HG03039 (cell line): ENCODE data around the gene MAPKAP1.
"Not testable (repeated sequence)": the region's sequence is repeated elsewhere in the genome, so short reads cannot be mapped to it uniquely, and the experiment has no call there.

Source experiments
- ATAC-seq: cut with Tn5 transposase; IDR thresholded peaks from one replicate; pipeline ENCODE4 v1.9.1; 2021; ENCODE audit warnings: mild to moderate bottlenecking, moderate library complexity; ENCODE audit not compliant: unreplicated experiment

The MAPKAP1 gene

DNA sequence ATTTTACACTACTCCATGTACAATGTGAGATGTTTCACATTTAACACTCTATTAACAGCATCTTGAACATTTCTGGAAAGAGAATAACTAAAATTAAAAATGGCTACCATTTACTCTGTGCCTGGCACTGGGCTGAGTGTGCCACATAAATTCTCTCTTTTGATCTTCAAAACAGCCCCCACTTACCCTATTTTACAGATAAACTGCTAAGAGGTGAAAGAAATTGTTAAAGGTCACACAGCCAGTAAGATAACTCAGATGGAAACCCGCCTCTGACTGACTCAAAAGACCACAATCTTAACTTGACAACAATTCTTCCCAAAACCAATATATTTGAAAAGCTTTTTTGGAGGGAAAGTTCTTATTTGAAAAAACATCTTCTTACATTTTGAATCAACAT lies 97.3 kb downstream of the MAPKAP1 start:
- ATAC-seq = no peak

DNA sequence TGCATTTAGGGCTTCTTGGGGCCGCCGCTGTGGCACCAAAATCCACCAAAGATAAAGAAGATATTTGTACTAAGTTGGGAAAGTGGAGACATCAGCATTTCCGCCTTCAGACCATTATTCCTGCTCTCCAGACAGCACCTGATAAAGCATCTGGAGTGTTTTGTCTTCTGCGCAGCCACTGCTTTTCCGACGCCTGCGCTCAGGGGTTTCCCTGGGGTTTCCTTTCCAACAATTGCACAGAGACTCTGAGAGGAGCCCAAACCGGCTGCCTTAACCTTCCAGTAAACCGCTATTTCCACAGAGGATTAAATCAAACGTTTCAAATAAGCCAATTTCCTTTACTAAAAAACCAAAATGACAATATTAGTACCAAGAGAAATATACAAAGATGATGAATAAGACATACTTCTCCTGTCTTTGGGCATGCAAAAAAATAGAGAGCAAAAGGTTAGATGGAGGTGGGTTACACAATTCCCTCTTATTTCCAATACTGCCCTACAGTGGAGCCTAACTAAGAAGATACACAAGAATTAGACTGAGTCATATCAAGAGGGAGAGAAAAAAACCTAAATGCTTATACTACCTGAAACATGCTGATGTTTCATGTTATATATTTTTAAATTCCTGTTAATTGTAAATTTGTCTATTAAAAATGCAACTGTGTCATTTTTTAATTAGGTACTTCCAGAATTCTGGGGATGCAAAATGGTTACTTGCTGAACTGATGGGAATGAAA lies 98.4 kb downstream of the MAPKAP1 start:
- ATAC-seq = no peak

DNA sequence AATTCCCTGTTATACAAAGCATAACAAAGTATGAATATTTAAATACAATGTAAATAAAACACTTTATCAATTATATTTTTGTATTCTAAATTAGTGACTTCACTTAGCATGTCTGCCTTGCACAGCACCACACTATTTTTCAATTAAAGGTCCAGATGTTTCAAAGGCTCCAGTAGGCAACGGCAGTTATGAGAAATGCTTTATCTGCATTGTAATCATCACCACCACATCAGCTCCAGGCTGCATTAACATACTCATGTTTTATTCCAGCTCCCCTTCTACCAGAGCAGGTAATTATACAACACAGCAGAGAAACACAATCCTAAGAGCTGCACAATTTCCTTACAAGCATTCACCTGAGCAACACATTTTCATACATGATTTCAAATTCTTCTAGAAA lies 102.8 kb downstream of the MAPKAP1 start:
- ATAC-seq = no peak

DNA sequence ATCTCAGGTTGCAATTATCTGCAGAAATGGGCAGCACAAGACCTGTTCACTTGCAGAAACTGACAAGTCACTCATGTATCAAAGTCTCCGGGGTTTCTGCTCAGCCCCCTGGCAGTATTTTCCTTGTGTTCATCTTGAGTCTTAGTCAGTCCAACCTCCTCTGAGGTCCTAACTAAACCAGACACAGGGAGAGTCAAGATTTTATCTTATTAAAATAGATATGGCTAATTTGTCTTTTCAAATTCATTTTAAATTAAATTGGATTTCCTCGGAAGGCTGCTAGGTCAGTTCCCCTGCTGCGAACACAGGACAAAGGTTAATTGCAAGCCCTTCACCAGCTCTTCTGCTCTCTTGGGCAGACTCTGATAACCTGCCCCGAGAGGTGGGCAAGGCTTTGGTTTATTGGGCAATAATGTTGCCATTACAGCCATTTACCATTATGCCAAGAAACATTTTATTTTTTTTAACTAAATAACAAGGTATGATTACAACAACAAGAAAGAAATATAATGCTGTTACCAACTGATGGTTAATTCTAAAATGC lies 103.5 kb downstream of the MAPKAP1 start:
- ATAC-seq = no peak

DNA sequence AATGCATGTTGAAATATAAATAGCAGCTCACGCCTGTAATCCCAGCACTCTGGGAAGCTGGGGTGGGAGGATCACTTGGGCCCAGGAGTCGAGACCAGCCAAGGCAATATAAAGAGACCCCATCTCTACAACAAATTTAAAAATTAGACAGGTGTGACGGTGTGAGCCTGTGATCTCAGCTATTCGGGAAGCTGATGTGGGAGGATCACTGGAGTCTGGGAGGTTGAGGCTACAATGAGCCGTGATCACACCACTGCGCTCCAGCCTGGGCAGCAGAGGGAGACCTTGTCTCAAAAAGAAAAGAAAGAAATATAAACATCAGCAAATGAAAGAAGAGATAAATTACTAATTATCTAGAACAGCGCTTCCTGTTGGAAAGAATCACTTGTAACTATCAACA lies 105.0 kb downstream of the MAPKAP1 start:
- no peak for ATAC-seq

DNA sequence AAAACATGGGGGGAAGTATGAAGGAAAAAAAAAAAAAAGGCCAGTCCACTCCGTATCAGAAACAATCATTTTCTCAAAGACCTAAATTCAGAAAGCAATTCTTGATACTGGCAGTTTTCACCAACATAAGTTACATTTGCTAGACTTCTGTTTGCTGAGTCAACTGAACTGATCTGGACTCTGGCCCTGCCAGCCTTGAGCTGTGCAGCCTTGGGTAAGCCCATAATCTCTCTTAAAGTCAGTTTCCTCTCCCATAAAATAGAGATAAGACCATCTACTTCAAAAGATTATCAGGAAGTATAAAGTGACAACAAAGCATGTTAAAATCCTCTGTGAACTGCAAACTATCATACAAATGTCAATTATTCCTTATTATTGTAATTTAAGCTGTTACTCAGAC lies 106.8 kb downstream of the MAPKAP1 start:
- no peak for ATAC-seq

DNA sequence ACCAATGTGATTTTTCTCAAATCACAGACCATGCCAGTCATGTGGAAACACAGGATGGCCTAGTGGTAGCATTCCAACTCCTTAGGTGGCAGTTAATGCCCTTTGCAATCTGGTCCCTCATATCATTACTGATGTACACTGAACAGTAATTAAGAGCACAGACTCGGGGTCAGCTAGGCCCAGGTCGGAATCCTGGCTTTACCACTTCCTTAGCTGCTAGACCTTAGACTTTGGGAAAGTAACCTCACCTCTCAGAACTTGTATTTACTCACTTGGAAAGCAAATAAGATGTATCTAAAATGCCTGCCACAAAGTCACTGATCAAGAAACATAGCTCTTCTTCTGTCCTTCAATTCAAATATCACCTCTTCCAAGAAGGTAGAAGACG lies 112.8 kb downstream of the MAPKAP1 start:
- ATAC-seq = no peak

DNA sequence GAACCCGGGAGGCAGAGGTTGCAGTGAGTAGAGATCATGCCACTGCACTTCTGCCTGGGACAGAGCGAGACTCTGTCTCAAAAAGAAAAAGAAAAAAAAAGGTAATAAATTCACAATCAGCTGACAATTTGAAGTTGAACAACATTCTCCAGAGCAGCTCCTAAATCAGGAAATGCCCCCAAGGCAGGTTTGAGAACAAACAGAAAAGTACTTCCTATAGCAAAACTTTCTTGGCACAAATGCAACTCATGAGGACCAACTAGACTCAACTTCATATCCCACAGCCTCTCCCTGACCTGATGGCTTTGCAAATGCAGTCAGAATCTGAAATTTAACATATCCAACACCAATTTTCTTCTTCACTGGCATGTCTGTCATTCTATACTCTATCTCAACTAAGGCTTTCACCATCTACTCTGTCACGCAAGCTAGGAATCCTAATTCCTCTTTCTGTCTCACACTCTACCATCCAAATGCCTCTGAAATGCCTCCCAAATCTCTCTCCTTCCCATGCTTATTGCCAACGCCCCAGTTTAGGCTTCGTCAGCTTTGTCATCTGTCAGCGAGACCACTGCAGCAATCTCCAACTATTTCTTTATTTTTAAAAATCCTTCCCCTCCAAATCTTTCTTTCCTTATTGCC lies 113.3 kb downstream of the MAPKAP1 start:
- ATAC-seq = no peak

DNA sequence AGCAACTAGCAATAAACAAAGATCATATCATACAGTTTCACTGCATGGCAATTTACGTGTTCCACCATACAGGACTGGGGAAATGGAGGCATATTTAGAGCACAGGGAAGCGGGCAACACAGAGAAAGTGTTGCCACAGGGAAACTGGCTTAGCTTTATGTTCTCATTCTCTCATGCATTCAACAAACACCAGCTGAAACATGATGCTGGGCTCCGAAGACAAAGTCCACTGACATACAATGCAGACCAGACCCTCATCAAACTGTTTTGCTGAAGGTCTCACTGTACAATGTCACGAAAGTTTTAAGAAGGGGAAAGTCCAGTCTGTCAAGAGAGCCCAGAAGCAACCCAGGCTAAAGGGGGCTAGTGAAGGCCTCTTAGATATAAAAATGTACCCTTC lies 115.1 kb downstream of the MAPKAP1 start:
- ATAC-seq = no peak

DNA sequence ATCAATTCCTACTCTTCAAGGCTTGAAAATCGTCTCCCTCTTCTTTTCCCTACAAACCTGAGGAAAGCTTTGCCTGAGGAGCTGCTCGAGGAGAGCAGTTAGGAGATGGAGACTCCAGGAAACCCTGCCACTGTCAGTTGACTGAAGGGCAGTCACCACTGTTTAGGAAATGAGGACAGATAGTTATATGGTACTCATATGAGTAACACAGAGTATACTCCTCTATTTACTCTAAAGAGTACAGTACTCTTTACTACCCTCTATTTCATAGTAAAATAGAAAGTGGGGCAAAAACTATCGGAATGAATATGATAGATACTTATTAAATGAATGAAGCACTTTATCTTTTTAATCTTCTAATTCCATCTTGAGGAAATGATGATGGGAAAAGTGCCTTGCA lies 115.8 kb downstream of the MAPKAP1 start:
- no peak for ATAC-seq

DNA sequence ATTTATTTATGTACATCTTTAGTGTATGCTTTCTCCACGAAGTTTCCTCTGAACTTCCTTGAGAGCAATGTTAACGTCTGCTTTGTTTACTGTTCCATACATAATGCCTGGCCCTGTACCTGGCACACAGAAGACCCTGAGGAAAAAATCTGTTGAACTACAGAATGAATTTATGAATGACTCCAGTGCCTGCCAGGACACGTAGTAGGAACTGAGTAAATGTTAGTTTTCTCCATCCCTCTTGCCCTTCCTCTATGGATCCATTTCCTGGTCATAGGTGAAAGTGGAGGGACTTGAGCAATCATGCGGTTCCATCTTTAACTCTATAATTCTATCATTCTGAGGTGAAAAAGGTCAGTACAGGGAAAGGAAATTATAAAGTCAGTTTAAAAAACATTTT lies 117.7 kb downstream of the MAPKAP1 start:
- ATAC-seq = no peak

DNA sequence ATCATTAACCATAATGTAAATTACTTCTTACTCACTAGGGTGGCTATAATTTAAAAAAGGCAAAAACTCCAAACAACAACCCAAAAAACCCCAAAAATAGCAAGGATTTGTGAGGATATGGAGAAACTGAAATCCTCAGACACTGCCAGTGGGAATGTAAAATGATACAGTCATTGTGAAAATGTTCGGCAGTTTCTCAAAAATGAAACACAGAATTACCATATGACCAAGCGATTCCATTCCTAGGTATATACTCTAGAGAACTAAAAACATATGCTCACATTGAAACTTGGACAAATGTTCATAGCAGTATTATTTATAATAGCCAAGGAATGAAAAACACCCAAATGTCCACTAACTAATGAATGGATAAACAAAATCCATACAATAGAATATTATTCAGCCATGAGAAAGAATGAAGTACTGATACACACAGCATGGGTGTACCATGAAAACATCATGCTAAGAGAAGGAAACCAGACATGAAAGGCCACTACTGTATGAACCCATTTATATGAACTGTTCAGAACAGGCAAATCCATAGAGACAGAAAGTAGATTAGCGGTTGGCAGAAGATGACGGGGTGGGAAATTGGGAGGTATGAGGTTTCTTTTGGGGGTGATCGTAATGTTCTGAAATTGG lies 119.1 kb downstream of the MAPKAP1 start:
- no peak for ATAC-seq

DNA sequence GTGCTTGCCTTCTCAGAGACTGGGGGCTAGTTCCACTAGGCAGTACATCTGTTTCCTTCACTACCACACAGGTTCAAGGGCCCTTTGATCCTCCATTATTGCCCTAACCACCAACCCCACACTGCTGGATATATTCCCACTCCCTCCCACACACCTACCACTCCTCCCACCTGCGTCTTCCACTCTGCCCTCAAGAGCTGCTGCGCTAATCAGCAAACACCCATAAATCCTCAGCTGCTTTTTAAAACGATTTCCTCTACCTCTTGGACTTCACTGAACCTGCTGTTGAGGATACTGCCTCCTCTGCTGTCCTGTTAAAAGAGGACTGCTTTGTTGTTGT lies 120.9 kb downstream of the MAPKAP1 start:
- ATAC-seq = no peak

DNA sequence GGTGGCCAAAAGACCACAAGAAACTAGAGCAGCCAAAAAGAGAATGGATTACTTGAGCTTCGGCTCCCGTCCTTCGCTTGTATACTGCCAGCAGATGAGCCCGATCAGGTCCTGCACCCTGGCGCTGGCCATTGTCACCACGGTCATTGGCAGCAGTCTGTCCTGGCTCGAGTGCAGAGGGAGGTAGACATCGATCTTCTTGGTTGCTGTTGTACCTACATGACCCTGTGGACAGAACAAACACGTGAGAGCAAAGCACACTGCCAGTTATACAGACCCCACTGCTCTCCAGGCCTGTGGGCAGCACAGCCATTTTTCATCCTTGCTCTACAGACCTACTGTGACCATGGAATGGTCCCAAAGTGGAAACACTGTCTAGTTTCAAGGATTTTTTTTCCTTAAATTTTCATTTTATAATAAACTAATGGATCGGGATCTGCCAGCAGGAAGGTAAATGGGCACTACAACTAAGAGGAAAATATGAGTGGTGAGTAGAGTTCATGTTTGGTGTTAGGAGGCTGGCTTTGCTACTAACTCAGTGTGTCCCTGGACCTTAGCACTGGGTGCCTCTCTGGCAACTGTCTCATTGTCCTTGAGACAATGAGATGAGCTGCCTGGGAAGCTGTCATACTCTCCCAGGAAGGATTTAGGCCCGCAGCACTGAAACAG lies 121.4 kb downstream of the MAPKAP1 start:
- no peak for ATAC-seq

DNA sequence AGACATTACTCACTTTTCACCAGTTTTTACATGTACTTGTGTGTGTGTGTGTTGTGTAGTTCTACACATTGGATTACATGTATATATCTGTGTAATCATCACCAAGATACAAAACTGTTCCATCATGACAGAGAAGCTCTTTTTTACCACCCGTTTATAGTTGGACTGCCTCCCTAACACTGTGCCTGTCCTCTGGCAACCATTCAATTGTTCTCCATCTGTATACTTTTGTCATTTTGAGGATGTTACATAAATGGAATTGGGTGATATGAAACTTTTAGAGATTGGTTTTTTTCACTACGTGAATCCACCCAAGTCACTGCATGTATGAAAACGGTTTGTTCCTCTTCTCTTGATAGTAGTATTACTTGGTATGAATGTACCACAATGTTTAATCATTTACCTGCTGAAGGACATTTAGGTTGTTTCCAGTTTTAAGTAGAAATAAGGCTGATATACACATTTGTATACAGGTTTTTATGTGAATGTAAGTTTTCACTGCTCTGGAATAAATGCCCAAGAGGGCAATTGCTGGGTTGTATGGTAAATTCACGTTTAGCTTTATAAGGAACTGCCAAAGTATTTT lies 126.2 kb downstream of the MAPKAP1 start:
- ATAC-seq = no peak

DNA sequence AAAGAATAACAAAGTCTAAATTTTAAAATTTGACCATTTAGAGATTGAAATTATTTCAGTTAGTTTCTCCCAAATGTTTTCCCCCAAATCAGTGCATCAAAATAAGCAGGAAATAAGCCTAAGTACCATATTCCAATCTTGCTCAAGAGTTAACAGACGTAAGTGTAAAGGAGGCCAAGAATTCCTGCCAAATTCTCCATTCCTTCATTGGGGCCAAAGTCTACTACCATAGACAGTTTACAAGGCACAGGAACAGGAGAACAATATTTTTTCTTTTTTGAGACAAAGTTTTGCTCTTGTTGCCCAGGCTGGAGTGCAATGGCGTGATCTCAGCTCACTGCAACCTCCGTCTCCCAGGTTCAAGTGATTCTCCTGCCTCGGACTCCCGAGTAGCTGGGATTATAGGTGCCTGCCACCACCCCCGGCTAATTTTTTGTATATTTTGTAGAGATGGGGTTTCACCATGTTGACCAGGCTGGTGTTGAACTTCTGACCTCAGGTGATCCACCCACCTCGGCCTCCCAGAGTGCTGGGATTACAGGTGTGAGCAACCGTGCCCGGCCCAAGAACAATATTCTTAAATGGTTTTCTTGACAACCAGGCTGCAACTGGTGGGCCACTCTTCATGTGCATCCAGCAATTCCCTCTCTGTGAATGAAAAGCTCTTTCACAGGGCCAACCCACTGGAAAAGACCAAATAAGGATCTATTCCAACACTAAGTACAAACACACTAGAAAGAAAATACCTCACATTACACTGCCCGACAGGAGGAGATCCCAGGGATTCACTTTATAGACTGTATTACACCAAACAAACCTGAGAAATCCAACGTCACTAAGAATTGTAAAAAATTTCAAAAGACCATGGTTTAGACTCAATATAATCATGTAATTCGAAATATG lies 127.7 kb downstream of the MAPKAP1 start:
- no peak for ATAC-seq

DNA sequence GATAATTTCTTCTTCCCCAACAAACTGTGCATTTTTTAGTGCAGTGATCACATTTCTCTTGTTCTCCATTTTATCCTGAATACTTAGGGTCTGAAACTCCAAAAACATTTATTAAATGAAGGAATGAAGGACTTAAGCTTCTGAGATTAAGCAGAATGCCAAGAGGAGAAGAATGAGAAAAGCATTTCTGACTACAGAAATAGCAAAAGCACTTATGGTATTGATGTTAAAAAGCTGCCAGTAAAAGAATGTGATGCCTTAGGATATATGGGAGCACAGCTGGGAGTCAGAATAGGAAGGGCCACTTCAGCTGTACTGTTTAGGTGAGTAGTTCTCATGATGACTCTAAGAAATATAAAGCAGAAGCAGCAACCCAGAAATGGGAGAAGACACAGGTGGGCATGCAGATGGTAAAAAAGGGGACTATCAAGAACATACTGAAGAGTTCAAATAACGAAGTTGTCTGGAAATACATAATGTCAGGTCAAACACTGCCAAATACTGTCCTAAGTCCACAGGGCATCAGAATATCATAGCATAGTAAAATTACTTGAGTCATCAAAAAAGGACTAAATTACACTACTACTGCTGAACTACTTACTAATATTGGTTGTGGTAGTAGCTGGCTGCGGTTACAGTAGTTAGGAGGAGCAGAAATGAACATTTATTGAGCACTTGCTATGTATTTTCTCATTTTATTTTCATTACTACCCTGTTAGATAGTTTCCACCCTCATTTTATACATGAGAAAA lies 132.7 kb downstream of the MAPKAP1 start:
- ATAC-seq = no peak

DNA sequence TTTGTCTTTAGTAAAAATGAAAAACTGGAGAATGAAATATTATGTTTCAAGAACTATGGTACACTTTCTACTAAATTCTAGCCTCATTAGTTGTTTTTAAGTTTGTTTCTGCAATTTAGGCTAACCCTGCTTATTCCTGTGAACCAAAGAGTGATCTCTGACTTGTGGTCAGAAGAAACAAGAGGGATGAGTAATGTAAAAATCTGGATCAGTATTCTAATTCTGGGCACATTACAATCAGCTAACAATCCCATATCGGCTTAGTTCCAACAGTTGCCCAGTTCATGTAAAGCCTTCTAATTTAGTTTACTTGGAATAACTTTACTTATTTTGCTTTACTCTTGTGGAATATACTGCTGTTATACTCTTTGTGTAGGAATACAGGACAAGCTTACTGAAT lies 134.5 kb downstream of the MAPKAP1 start:
- not testable (repeated sequence) for ATAC-seq

DNA sequence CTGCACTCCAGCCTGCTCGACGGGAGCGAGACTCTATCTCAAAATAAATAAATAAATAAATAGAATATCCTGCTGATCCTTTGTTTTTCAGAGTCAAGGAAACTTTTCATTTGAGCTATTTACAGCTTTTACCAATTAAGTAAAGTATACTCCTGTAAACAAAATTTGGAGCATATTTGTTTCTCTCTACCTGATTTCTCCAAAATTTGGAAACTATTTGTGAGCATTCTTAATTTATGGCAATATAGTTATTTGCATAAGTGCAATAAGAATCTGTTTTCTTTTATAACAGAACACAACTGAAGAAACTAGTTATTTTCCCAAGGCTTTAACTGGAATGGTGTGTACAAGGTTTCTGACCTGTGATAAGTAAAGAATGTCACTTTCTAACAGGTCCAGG lies 135.2 kb downstream of the MAPKAP1 start:
- not testable (repeated sequence) for ATAC-seq

DNA sequence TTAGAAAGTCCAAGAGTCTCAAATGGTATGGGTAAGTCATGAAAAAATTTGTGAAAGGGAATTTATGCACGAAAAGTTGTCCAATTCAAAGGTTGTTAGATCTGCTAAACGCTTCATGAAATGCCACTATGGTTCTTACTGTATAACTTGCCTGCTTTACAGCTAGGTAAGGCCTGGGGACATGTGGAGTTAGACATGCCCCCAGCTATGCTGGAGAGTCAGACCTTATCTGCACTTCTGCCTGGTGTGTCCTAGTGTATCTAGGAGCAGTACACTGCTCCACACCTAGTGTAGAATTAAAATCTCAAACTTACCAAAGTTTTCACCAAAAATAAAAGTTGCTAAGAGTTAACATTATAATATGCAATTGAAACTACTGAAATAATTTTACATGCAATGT lies 136.8 kb downstream of the MAPKAP1 start:
- no peak for ATAC-seq
